22Rv1 (cell line): ENCODE results near the gene DDC.

Experiments
- CTCF ChIP-seq: fragments of 450-650 bp; IDR thresholded peaks from 2 replicates; pipeline ENCODE4 v1.5.1; 2017; ENCODE audit warnings: mild to moderate bottlenecking
- ZFX ChIP-seq: fragments of 450-650 bp; IDR thresholded peaks from 2 replicates; pipeline ENCODE4 v1.6.1; 2017; ENCODE audit warnings: antibody characterized with exemption, borderline replicate concordance

DNA sequence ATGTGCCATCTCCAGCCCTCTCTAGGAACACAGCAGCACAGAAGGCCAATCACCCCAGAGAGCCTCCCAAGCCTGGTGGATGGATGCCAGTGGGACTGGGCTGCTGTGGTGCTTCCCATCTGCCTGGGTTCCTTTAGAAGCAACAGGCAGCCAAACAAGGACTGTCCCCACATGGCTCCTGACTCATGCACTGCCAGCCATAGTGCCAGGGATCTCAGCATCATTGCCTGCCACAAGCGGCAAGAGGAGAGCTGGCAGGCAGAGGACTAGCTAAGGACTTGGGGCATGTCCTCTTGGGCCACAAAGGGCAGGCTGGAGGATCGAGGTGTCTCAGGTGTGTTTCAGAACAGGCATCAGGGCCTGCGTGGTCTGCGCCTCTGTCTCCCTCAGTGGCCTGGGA lies 91.7 kb downstream of the DDC start:
- TF ChIP-seq CTCF, result no peak
- TF ChIP-seq ZFX, result no peak
